Peyer's patch (tissue), 4 donors: Measurements from ENCODE around the gene P2RX7.

Experiments
- CTCF ChIP-seq, 6 experiments: fragments of 450-650 bp in 4 of 6; fragments of 200-600 bp in 2 of 6; sonication (generic) in 1 of 6; IDR thresholded peaks; one replicate each; pipeline ENCODE4 v1.5.1; 2017 to 2019; ENCODE audit warnings: antibody characterized with exemption in 6 of 6, mild to moderate bottlenecking in 3 of 6, moderate library complexity in 1 of 6
- POLR2A ChIP-seq, 2 donors: fragments of 450-650 bp; IDR thresholded peaks; one replicate each; pipeline ENCODE4 v1.5.1; 2017; ENCODE audit warnings: antibody characterized with exemption in 2 of 2, mild to moderate bottlenecking in 2 of 2, moderate library complexity in 2 of 2

- TF ChIP-seq CTCF (IDR thresholded peaks at IDR 0.05) (no peak), POLR2A (IDR thresholded peaks at IDR 0.05) (no peak)
Measured at GRCh38 chr12:121237415-121237814, 104.7 kb downstream of the P2RX7 start.
